Measurements from ENCODE around the gene MICU1. TPM values are rescaled to one million over a fixed set of nuclear protein-coding genes. Genes with fewer than 3 reads are reported as not detected.
"Not testable (repeated sequence)": the region's sequence is repeated elsewhere in the genome, so short reads cannot be mapped to it uniquely, and the experiment has no call there.

Gene MICU1
- total RNA-seq, 4 donors from 2014 or later = 14.6 to 22.2 (median 20.1) TPM

GRCh38 chr10:72654720-72655119, 28.8 kb upstream of the MICU1 start:
- no peak overlapping the region for H3K4me3 ChIP-seq
- H3K27ac ChIP-seq = no peak overlapping the region
- WGBS, 2 donors = 46% methylated on average over 3 of the region's 3 CpGs
- H3K9me3 ChIP-seq = no peaks in the 10 kb centered on the region
- no peak for DNase-seq
- TF ChIP-seq POLR2A (IDR thresholded peaks at IDR 0.05) (no peak), CTCF (IDR thresholded peaks at IDR 0.05) (no peak)
- H3K36me3 ChIP-seq = no peaks in the 10 kb centered on the region
- H3K27me3 ChIP-seq = no peaks in the 10 kb centered on the region
- intact Hi-C loops (cut with DNase I) = no loop called here
- no peaks in the 10 kb centered on the region for H3K4me1 ChIP-seq

GRCh38 chr10:72653383-72654096, 27.7 kb upstream of the MICU1 start:
- intact Hi-C loops (cut with DNase I) = no loop called here
- no peak for DNase-seq
- H3K9me3 ChIP-seq = no peaks in the 10 kb centered on the region
- 80 to 83% methylated on average over 6 of the region's 6 CpGs for WGBS, 2 donors
- no peaks in the 10 kb centered on the region for H3K36me3 ChIP-seq
- H3K4me1 ChIP-seq = no peaks in the 10 kb centered on the region
- H3K27ac ChIP-seq = no peak overlapping the region
- H3K4me3 ChIP-seq = no peak overlapping the region
- no peak for TF ChIP-seq POLR2A (IDR thresholded peaks at IDR 0.05)
- no peak for TF ChIP-seq CTCF (IDR thresholded peaks at IDR 0.05)
- H3K27me3 ChIP-seq = no peaks in the 10 kb centered on the region

- H3K9me3 ChIP-seq = no peaks in the 10 kb centered on the region
- intact Hi-C loops (cut with DNase I) = no loop called here
- no peak overlapping the region for H3K27ac ChIP-seq
- no peak for DNase-seq
- no peaks in the 10 kb centered on the region for H3K27me3 ChIP-seq
- 50 to 54% methylated on average over 5 of the region's 5 CpGs for WGBS, 2 donors
- no peaks in the 10 kb centered on the region for H3K36me3 ChIP-seq
- no peak overlapping the region for H3K4me3 ChIP-seq
- TF ChIP-seq POLR2A (IDR thresholded peaks at IDR 0.05) = no peak
- no peak for TF ChIP-seq CTCF (IDR thresholded peaks at IDR 0.05)
- no peaks in the 10 kb centered on the region for H3K4me1 ChIP-seq
Observed at GRCh38 chr10:72649291-72649690, 23.4 kb upstream of the MICU1 start.

- no peak overlapping the region for H3K27ac ChIP-seq
- no peaks in the 10 kb centered on the region for H3K9me3 ChIP-seq
- 92 to 95% methylated on average over 1 of the region's 1 CpG for WGBS, 2 donors
- no peaks in the 10 kb centered on the region for H3K27me3 ChIP-seq
- H3K4me1 ChIP-seq = no peaks in the 10 kb centered on the region
- intact Hi-C loops (cut with DNase I) = no loop called here
- DNase-seq = no peak
- H3K36me3 ChIP-seq = no peaks in the 10 kb centered on the region
- no peak overlapping the region for H3K4me3 ChIP-seq
- TF ChIP-seq POLR2A (IDR thresholded peaks at IDR 0.05) (no peak), CTCF (IDR thresholded peaks at IDR 0.05) (no peak)
Observed at GRCh38 chr10:72648301-72648700, 22.4 kb upstream of the MICU1 start.

GRCh38 chr10:72646971-72647370, 21.1 kb upstream of the MICU1 start:
- 82 to 91% methylated on average over 3 of the region's 3 CpGs for WGBS, 2 donors
- intact Hi-C loops (cut with DNase I); H3K36me3 ChIP-seq; H3K9me3 ChIP-seq; H3K27me3 ChIP-seq; H3K4me1 ChIP-seq; H3K27ac ChIP-seq; H3K4me3 ChIP-seq; DNase-seq: not testable (repeated sequence)
